ENCODE measurements around the gene FSD1.
"Not testable (repeated sequence)": the region's sequence is repeated elsewhere in the genome, so short reads cannot be mapped to it uniquely, and the experiment has no call there.

FSD1 gene

GRCh38 chr19:4320419-4320818 lies 16.0 kb downstream of the FSD1 start:
- DNase-seq = no peak

GRCh38 chr19:4322942-4323665 lies 18.7 kb downstream of the FSD1 start:
- DNase-seq = no peak

- no peak for DNase-seq
Observed at GRCh38 chr19:4323692-4324091, 19.3 kb downstream of the FSD1 start.

DNA sequence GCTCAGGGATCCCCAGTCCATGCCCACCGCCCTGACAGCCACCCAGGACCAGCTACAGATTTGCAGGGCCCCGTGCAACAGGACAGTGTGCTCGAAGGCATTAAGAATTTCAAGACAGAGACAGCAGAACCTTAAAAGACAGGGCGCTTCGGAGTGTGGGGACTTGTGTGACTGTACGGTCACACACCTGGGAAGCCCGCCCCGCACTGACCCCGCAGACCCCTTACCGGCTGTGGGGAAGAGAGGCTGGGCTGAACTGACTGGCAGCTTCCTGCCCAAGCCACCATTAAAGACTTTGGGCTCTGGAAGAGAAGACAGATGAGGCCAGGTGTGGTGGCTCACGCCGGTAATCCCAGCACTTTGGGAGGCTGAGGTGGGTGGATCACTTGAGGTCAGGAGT lies 19.8 kb downstream of the FSD1 start:
- DNase-seq = no peak

- no peak for DNase-seq
Observed at GRCh38 chr19:4326215-4326836, 21.9 kb downstream of the FSD1 start.

GRCh38 chr19:4326837-4327251 lies 22.4 kb downstream of the FSD1 start:
- no peak for DNase-seq

- DNase-seq = no peak
Observed at GRCh38 chr19:4327252-4327876, 23.0 kb downstream of the FSD1 start.

- no peak for DNase-seq
Observed at GRCh38 chr19:4327877-4328242, 23.5 kb downstream of the FSD1 start.

- peak; percentile 89 for DNase-seq
Observed at GRCh38 chr19:4328243-4328990, 24.0 kb downstream of the FSD1 start.

DNA sequence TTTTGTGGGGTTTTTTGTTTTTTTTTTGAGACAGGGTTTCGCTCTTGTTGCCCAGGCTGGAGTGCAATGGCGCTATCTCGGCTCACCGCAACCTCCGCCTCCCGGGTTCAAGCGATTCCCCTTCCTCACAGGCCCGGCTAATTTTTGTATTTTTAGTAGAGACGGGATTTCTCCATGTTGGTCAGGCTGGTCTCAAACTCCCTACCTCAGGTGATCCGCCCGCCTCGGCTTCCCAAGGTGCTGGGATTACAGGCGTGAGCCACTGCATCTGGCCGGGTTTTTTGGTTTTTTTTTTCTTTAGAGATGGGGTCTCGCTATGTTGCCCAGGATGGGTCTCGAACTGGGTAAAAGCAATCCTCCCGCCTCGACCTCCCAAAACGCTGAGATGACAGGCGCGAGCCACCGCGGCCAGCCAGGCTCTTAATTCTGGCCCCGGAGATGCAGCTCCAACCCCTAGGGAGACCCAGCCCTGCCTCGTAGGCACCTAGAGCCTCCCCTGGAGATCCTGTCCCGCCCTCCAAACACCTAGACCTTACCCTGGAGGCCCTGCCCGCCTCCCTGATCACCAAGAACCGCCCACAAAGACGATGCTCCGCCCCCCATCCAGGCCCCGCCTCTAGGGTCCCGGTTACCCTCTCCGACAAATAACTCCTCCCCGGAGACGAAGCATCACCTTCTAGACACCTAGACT lies 24.7 kb downstream of the FSD1 start:
- DNase-seq = not testable (repeated sequence)

- no peak for DNase-seq
Observed at GRCh38 chr19:4329858-4330257, 25.5 kb downstream of the FSD1 start.

DNA sequence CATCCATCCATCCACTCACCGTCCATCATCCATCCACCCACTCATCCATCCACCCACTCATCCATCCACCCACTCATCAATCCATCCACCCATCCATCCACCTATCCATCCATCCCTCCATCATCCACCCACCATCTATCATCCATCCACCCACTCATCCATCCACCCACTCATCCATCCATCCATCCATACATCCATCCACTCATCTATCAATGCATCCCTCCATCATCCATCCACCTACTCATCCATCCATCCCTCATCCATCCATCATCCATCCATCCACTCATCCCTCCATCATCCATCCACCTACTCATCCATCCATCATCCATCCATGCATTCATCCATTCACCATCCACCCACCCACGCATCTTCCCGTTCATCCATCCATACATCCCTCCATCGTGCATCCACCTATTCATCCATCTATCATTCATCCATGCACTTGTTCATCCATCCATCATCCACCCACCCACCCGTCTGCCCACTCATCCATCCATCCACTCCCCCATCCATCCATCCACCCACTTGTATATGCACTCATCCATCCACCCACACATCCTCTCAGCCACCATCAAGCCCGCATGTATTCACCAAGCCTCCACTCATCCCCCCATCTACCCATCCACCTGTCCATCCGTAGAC lies 30.7 kb downstream of the FSD1 start:
- DNase-seq = no peak

DNA sequence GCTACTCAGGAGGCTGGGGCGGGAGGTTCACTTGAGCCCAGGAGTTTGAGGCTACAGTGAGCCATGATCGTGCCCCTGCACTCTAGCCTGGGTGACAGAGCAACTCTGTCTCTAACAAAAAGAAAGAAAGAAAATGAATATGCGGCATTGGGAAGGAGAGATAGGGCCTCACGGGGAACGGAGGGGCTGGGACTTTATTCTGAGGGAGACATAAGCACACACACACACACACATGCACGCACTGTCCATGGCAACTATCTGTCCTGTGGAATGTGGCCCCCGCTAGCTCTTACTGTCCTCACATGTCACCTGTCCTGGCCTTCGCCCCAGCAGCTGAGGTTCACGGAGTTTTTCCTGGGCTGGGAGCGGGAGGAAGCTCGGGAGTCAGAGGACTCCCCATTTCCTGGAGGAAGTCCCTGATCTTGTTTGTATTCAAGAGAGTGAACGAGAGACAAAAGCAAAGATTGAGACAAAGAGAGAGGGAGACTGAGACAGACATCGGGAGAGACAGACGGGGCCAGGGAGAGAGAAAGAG lies 33.6 kb downstream of the FSD1 start:
- no peak for DNase-seq

DNA sequence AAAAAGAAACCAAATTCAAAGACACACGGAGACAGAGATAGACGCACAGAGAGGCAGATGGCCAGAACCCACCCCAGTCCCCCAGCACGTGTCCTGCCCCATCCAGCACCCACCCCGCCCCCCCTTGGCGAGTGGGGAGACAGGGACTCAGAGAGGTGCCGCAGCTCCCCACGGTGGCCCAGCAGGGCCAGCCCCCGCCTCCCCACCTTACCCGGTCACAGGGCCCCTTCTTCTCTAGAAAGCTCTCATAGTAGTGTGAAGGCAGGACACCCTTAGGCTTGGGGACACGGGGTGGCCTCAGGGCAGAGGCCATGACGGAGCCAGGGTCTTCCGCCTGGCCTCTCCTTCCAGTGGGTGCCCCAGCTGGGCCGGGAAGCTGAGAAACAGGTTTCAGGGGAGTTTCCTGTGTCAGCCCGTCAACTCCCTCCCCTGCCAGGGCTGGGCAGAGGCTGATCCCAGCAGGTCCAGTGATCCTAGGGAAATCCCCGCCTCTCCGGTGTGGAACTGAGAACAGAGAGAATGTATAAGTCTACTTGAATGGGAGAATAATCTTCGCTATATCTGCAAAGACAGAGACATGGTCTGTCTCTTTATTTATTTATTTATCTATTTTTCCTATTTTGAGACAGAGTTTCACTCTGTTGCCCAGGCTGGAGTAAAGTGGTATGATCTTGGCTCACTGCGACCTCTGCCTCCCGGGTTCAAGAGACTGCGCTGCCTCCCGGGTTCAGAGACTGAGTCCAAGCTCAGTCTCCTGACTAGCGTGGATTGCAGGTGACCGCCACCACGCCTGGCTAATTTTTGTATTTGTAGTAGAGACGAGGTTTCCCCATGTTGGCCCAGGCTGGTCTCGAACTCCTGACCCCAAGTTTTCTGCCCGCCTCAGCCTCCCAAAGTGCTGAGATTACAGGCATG lies 34.3 kb downstream of the FSD1 start, which contains the start of gene STAP2:
TSS of gene STAP2 (minus strand) at position 387 of the 915 bp plus-strand sequence. CDS start at position 313, 74 bp downstream.
- no peak for DNase-seq

DNA sequence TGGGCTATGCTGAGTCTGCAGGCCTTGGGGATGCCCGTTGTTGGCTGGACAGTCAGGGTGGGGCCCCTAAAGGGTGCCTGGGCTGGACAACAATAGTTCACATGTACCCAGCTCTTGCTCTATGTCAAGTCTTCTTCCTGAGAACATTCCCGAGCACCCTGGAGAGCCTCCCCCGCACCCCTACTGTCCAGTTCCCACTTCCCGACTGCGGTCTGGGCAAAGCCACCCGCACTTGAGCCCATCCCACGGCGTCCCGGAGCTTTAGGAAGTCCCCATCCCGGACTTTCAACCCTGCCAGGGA lies 37.9 kb downstream of the FSD1 start:
- DNase-seq = no peak

- DNase-seq = peak; percentile 100
Observed at GRCh38 chr19:4342615-4343369, 38.4 kb downstream of the FSD1 start.

- DNase-seq = no peak
Observed at GRCh38 chr19:4343370-4344307, 39.2 kb downstream of the FSD1 start, which contains the start of gene MPND. Gene MPND, plus strand, starts transcription at chr19:4343562. Its CDS starts 32 bp downstream, at chr19:4343594.

DNA sequence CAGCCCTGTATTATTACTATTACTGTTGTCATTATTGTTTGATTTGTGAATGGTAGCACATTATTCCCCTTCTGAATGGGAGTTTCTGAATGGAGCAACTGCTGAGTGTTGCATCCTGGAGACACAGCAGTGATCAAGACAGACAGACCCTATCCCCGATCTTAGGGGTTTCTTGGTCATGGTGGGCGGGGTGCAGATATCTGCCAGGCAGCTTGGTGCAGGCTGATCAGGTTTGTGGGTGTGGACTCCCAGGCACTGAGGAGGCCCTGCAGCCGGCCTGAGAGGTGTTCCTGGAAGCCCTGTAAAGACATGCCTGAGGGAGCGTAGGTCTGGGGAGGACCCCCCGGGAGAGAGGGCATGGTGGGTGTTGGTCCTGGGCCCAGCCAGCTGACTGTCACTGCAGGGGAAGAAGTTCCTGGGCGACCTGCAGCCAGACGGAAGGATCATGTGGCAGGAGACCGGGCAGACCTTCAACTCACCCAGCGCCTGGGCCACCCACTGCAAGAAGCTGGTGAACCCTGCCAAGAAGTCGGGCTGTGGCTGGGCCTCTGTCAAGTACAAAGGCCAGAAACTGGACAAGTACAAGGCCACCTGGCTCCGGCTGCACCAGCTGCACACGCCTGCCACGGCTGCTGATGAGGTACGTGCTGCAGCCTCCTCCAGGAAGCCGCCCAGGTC lies 41.1 kb downstream of the FSD1 start:
- no peak for DNase-seq

DNA sequence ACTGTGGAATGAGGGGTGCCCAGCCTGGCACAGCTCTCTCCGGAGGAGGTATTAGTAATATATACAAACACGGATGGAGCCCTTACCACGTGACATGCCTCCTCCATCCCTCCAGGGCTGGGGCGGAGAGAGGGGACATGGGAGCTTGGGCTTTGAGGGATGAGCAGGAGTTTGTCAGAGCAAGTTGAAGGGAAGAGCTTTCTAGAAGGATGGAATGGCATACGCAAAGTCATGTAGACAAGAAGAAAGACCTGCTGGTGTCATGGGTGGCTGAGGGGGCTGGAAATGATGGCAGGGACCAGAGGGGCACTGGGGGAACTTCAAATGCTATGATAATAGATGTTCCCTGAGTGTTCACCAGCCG lies 41.6 kb downstream of the FSD1 start:
- DNase-seq = no peak
